ENCODE results near the gene BDKRB2.

- TF ChIP-seq POLR2AphosphoS5 (IDR thresholded peaks at IDR 0.05; ENCODE audit: insufficient read depth in 1 of 2, low read depth in 1 of 2), result no peak
- no peak for TF ChIP-seq POLR2A (IDR thresholded peaks at IDR 0.05)
- no peak for TF ChIP-seq CTCF (IDR thresholded peaks at IDR 0.05)
Observed at GRCh38 chr14:96243785-96244184, 39.1 kb downstream of the BDKRB2 start.

Measured in vagina (tissue), 2 donors.